Measurements from ENCODE around the gene TOM1L1.

Gene TOM1L1

GRCh38 chr17:54944796-54945195, 44.1 kb downstream of the TOM1L1 start:
- no peak for TF ChIP-seq REST (IDR thresholded peaks at IDR 0.05; ENCODE audit: insufficient read depth in 1 of 2, low read depth in 2 of 2, low read length in 2 of 2)
- no peak for TF ChIP-seq POLR2AphosphoS5 (IDR thresholded peaks at IDR 0.05; ENCODE audit: low read depth, low read length)
- no peak for TF ChIP-seq FOXP2 (optimal IDR thresholded peaks at IDR 0.05; ENCODE audit: borderline replicate concordance, extremely low read depth, extremely low read length, insufficient read depth)

DNA sequence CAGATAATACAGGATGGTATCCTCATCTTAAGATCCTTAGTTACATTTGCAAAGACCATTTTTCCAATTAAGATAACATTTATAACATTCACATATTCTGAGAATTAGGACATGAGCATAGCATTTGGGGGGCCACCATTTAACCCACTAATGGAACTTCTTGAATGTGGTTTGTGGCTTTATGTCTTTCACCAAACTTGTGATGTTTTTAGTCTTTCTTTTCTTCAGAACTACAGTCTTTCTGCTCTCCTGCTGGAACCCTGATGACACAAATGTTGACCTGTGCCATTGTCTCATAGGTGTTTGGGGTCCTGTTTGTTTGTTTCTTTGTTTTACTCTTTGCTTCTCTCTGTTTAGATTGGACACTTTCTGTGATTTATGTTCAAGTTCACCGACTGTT, 44.6 kb downstream of the TOM1L1 start:
- TF ChIP-seq SIN3A (IDR thresholded peaks at IDR 0.05; ENCODE audit: borderline replicate concordance, insufficient read depth, low read length) (no peak), TAF1 (IDR thresholded peaks at IDR 0.05; ENCODE audit: borderline replicate concordance, insufficient read depth, low read length) (no peak), POLR2AphosphoS5 (IDR thresholded peaks at IDR 0.05; ENCODE audit: low read depth, low read length) (no peak), REST (IDR thresholded peaks at IDR 0.05; ENCODE audit: insufficient read depth in 1 of 2, low read depth in 2 of 2, low read length in 2 of 2) (no peak), FOXP2 (optimal IDR thresholded peaks at IDR 0.05; ENCODE audit: borderline replicate concordance, extremely low read depth, extremely low read length, insufficient read depth) (no peak)

GRCh38 chr17:54945671-54946070, 45.0 kb downstream of the TOM1L1 start:
- TF ChIP-seq SIN3A (IDR thresholded peaks at IDR 0.05; ENCODE audit: borderline replicate concordance, insufficient read depth, low read length): no peak
- TF ChIP-seq TAF1 (IDR thresholded peaks at IDR 0.05; ENCODE audit: borderline replicate concordance, insufficient read depth, low read length): no peak
- no peak for TF ChIP-seq POLR2AphosphoS5 (IDR thresholded peaks at IDR 0.05; ENCODE audit: low read depth, low read length)
- no peak for TF ChIP-seq REST (IDR thresholded peaks at IDR 0.05; ENCODE audit: insufficient read depth in 1 of 2, low read depth in 2 of 2, low read length in 2 of 2)
- TF ChIP-seq FOXP2 (optimal IDR thresholded peaks at IDR 0.05; ENCODE audit: borderline replicate concordance, extremely low read depth, extremely low read length, insufficient read depth): no peak

DNA sequence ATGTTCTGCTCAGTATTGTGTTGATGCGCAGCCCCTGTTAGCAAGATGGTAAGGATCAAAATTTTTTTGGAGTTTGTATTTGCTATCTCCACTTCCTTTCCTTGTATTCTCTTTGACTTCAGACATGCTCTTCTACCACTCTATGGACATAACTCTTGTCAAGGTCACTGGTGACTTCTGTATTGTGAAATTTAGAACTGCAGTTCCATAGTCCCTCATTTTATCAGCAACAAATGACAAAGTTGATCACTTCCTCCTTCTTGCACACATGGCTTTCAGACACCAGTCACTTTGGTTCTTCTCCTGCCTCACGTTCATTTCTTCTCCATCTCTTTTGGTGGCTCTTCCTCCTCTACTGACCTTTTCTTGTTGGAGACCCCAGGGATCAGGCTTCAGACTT, 46.7 kb downstream of the TOM1L1 start:
- TF ChIP-seq TAF1 (IDR thresholded peaks at IDR 0.05; ENCODE audit: borderline replicate concordance, insufficient read depth, low read length) (no peak), POLR2AphosphoS5 (IDR thresholded peaks at IDR 0.05; ENCODE audit: low read depth, low read length) (no peak), REST (IDR thresholded peaks at IDR 0.05; ENCODE audit: insufficient read depth in 1 of 2, low read depth in 2 of 2, low read length in 2 of 2) (no peak)

- no peak for TF ChIP-seq POLR2AphosphoS5 (IDR thresholded peaks at IDR 0.05; ENCODE audit: low read depth, low read length)
- TF ChIP-seq REST (IDR thresholded peaks at IDR 0.05; ENCODE audit: insufficient read depth in 1 of 2, low read depth in 2 of 2, low read length in 2 of 2): no peak
- no peak for TF ChIP-seq SIN3A (IDR thresholded peaks at IDR 0.05; ENCODE audit: borderline replicate concordance, insufficient read depth, low read length)
- no peak for TF ChIP-seq TAF1 (IDR thresholded peaks at IDR 0.05; ENCODE audit: borderline replicate concordance, insufficient read depth, low read length)
- no peak for TF ChIP-seq FOXP2 (optimal IDR thresholded peaks at IDR 0.05; ENCODE audit: borderline replicate concordance, extremely low read depth, extremely low read length, insufficient read depth)
Measured at GRCh38 chr17:54948380-54948779, 47.7 kb downstream of the TOM1L1 start.
